GM12873 (cell line): Measurements from ENCODE around the gene UTP20.

Experiments
- TF ChIP-seq, protein P1 (sequence below): IDR thresholded peaks from 2 replicates; pipeline ENCODE4 v1.5.1; 2012; ENCODE audit warnings: low read depth, mild to moderate bottlenecking, moderate library complexity, low read length, control low read depth; ENCODE audit not compliant: insufficient read depth; ENCODE audit errors: missing control alignments

The UTP20 gene

DNA sequence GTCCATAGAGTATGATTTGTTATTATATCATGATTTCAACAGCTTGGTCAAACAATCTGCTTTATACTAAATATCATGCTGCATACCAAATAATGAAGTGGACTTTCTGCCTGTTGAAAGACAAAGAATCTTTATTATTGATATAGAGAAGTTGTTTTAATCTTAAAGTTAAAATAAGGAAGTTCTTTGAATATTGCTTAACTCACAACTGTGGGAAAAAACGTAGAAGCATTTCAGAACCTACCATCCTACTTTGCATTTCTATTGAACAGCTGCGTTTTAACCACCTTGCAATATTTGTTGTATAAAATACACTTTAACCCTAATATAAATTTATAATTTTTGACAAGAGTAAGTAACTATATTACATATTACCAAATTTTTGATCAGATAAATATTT lies 150.6 kb downstream of the UTP20 start:
- TF ChIP-seq, protein P1, sequence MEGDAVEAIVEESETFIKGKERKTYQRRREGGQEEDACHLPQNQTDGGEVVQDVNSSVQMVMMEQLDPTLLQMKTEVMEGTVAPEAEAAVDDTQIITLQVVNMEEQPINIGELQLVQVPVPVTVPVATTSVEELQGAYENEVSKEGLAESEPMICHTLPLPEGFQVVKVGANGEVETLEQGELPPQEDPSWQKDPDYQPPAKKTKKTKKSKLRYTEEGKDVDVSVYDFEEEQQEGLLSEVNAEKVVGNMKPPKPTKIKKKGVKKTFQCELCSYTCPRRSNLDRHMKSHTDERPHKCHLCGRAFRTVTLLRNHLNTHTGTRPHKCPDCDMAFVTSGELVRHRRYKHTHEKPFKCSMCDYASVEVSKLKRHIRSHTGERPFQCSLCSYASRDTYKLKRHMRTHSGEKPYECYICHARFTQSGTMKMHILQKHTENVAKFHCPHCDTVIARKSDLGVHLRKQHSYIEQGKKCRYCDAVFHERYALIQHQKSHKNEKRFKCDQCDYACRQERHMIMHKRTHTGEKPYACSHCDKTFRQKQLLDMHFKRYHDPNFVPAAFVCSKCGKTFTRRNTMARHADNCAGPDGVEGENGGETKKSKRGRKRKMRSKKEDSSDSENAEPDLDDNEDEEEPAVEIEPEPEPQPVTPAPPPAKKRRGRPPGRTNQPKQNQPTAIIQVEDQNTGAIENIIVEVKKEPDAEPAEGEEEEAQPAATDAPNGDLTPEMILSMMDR = no peak

DNA sequence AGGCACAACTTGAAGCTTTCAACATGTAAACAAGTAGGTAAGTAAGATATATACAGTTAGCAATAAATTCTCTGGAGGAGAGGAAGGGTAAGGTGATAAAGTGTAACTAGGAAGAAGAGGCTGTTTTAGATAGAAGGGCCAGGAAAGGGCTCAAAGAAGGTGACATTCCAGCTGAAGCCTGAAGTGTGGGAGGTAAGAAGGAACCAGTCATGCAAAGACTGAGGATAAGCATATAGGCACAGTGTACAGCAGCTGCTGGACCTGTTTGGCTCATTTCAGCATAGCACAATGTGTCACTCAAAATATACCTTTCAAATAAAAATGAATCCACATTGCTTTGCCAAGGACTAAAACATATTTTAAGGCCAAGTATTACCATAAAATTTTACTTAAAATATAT lies 156.2 kb downstream of the UTP20 start:
- TF ChIP-seq, protein P1 = no peak
